Stimulated activated CD4-positive, alpha-beta T cell treated with anti-CD3 and anti-CD28 coated beads, Interleukin-1b, Interleukin-23, amount 100 ng/mL, for 48 hours (primary cell): ENCODE data around the gene TP63.

Experiments
- DNase-seq: peaks from one replicate; pipeline ENCODE4 v3.0.0-alpha.2; 2020

TP63 gene

DNA sequence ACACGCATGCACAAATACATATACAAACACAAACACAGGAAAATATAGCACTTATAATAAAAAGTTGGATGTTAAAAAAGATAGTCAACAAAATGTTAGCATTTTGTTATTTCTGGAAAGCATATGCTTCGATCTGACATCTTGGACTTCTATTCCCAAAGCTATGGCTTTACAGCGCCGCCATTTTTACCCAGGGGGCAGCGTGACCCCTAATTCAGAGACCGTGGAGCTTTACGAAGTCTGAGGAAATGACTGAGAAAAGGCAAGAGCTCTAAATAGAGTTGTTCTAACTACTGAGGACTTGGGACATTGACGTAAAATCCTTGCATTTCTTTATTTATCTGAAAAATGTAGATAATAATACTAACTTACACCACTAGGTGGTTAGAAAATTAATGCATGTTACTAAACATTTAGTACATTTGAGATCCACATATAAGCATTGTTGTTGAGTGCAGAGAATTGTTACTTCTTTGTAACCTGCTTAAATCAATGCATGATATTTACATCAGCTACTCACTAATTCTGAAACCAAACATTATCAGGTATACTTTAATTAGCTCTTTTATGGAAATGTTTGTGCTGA, 155.4 kb downstream of the TP63 start:
- no peak for DNase-seq

DNA sequence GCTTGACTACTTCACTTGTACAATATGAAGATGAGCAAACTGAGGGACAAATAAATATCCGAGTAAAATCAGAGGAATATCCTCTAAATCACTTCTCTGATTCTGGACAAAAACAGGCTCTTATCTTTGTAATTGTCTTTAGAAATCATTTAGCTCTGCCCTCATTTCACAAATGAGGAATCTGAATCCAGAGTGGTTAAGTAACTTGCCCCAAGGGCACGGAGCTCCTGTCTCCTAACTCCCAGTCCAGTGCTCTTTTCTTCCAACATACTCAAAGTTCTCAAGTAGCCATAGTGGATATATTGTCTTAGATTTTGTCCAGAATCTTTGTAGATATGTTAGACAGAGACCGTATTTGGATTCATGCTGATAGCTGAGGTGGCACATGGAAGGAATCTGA, 156.0 kb downstream of the TP63 start:
- DNase-seq: no peak

DNA sequence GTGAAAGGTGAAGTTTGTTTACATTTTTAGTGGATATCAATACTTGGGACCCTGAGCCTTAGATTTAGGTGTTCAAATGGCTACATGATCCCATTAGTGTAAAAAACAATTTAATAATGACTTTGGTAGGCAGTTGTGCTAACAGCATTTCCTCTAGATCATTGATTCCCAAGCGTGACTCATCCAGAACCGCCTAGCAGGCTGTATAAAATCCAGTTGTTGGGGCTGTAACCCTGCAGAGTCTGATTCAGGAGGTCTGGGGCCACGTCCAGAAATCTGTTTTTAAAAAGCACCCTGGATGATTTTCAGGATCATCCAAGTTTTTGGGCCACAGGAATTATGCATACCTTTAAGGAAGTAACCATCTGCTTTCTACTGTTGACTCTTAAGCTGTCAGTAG, 156.4 kb downstream of the TP63 start:
- no peak for DNase-seq

DNA sequence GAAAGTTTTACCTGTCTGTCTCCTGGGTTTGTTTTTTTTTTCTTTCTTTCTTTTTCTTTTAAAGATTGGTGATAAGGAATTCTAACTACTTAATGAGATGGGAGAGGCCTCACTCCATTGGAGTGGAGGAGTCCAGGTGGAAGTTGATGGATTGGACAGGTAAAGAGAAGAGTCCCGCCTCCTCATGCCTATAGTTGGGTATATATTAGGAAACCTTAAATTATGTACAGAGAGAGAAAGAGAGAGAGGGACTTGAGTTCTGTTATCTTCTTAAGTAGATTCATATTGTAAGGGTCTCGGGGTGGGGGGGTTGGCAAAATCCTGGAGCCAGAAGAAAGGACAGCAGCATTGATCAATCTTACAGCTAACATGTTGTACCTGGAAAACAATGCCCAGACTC, 158.2 kb downstream of the TP63 start:
- DNase-seq: no peak

DNA sequence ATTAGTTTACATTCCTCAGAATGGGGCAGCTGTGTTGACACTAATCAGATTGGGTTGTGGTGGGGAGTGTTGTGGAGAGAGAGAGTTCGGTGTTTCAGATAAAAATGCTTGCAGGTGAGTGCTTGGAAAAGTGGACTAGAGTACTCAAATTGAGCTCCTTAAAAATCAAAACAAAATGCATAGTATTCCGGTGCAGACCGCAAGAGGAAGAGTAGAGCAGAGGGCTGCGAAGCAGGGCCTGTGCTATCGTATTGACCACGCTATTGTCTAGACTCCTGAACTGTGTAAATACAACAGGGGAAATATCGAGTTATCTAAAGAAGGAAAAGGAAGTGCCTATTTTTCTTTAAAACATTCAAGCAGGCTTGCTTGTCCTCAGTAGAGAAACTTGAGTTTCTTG, 159.5 kb downstream of the TP63 start:
- no peak for DNase-seq

DNA sequence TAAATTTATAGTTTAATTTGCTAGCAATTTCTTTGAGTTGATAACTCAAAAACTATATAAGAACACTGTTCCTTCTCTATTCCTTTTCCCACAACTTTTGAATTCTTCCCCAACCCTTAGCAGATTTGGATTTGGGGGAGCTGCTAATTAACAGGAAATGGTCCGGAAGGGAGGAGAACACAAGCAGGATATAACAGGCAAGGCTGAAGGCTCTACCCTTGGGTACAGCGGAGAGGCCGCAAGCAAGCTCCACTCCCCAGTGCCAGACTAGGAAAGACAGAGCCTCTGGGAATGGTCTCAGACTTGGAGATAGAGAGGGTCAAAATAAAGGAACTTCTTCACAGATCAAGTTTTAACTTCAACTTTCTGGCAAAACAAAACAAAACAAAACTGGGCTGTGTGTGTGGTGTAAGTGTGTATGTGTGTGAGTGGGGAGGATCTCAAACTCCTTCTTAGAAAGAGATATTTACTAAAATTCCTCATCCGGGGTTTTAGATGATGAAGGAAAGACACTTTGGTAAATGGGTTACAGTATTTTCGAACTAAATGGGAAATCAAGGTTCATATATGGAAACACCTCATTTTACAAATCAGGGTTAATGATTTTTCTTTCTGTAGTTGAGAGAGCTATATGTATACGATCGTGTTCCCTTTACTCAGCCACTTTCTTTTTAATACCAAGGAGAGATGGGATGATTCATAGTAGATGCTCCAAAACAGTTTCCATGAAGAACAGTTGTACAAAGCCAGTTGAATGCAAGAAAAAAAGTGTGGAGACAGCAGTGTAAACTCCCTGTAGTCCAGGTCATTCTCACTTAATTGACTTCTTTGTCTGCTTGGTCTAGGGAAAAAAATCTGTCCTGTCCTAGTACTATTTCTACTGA, 161.1 kb downstream of the TP63 start:
- no peak for DNase-seq

DNA sequence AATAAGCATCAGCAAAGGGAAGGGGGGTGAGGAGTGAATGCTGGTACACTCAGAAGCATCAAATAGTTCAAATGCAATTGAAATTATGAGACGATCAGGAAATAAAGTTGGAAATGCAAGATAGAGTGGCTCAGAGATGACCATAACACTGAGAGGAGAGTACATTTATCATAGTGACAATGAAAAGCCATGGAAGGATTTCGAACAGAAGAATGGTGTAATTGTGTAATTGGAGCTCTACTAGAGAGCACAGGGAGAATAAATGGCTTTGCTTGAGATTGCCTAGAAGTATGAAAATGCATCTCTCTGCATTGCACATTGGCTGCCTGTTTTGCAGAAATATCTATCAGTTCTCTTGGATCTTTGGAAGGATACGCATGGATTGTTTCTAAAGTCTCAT, 163.3 kb downstream of the TP63 start:
- no peak for DNase-seq

DNA sequence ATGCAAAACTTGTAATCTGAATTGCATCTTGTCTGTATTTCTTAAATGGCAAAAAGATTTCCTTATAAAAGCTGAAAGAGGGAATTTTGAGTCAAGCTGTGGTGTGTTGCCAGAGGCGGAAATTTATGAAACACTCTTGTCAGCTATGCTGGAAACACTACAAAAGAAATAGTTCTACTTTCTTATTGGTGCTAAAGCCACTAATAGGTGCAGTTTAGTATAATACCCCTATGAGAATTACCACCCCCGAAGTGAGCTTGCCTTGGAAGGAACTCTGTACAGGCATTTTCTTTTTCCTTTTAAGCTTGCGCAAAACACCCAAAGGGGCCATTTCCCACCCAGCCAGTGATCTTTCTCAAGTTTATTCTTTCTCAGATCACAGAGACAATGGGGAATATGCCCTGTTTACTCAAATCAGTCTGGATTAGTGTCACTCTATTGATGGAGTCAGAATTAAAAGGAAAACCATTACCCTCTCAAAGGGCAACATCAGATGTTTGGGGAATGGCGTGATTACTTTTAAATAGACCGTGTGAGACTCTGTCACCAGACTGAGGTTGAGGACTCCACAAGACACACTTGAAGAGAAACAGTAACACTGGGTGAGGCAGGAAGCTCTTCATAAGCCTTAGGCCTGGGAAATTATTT, 166.0 kb downstream of the TP63 start:
- DNase-seq: no peak

DNA sequence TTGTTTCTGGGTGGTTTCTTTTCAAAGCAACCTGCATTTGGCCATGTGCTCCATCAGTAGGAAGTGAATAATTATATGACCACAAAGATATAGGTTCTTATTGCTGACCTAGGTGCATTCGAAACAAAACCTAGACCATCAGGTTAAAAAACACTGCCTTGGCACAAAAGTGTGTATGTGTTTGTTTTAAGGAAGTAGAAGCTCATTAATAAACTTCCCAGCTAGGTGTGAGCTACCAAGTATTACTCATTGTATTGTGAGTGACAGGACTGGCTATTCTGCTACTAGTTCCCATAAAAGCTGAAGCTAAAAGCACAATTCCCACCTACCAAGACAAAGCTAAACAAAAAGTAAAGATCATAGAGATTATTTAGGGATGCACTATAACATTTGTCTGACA, 168.2 kb downstream of the TP63 start:
- DNase-seq: no peak

DNA sequence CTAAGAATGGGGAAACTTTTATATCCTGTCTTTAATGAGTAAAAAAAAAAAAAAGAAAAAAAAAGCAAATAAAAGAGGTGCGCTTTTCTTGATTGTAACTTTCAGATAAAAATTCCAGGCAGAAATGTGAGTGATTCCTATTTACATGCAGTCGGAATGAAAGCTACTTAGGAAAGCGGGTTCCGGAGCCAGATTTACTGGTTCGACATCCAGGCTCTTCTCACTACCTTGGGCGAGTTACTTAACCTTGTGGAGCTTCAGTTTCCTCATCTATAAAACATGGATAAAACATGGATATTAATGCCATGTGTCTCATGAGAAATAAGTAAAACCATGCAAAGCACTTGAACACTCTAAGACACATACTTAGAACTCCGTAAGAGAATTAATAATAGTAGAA, 169.2 kb downstream of the TP63 start:
- DNase-seq: no peak

DNA sequence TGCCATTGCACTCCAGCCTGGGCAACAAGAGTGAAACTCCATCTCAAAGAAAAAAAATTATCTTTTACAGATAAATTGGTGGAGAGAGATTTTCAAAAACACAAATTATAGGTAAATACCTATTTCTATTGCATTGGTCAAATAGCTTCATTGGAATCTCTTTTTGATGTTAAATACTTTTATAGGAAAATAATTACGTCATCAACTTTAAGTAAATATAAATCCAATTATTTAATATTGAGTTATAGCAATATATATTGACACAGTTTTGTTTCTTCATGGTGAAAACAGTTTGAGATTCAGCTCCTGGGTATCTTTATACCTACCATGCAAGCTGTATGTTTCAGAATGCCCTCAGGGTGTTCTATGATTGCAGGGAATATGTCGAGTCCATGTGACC, 172.1 kb downstream of the TP63 start:
- DNase-seq: no peak

DNA sequence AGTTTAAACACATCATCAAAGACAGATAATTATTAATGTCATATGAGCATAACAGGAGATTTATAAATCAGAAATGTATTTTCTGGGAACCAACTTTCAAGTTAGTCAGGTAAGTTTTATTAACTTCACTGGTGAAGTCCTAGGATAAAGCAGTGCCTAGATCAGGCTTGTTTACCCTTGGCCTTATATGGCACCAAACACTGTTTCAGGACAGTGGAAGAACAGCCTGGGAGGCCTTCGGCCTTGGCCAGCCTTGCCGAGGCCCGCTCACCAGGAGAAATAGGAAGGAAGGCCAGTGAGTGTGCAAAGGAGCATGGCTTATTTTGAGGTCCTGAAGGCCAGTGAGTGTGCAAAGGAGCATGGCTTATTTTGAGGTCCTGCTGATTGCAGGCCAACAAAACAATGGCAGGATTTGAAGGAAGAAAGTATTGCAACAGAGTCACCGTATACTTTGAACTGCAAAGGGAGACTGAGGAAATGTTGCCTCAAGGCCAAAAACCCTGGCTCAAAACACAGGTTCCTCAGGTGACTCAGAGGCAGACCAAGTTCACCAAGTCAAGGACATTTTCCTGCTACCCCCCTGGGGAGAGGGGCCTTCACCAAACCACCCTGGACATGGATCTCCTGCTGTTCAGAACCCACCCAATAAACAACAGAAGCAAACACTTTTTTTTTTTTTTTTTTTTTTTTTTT, 174.3 kb downstream of the TP63 start:
- no peak for DNase-seq

DNA sequence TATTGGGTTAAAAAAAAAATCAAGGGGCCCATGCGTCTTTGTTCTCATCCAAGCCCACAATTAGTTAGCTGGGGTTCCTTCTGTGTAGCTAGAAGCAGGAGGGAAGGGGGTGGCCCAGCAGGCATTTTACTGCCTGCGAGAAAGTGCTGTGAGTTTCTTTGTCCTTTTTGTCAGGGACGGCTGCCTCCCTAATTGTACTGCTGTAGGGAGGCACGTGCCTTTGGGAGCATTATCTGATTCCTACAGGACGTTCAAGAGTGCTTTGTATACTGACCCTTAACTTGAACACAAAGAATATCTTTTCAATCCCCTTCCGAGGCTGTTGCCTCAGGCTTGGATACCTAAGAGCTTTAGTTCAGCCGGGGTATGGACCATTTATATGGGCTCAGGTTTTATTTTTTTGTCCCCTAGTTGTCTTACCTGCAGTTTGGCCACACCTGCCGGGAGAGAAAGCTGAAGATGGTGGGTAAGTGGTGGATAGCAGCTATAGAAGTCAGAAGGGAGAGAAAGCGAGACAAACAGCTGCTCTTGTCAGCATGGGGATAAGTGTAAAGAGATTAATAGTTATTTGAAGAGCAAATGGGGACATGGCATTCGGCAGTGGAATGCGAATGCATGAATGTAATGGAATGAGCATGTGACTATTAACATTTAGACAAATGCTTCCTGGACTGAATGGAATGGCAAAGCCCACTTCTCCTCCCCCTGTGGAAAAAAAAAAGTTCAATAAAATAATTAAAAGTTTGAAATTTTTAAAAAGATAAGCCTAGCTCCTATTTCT, 175.2 kb downstream of the TP63 start:
- DNase-seq: no peak

DNA sequence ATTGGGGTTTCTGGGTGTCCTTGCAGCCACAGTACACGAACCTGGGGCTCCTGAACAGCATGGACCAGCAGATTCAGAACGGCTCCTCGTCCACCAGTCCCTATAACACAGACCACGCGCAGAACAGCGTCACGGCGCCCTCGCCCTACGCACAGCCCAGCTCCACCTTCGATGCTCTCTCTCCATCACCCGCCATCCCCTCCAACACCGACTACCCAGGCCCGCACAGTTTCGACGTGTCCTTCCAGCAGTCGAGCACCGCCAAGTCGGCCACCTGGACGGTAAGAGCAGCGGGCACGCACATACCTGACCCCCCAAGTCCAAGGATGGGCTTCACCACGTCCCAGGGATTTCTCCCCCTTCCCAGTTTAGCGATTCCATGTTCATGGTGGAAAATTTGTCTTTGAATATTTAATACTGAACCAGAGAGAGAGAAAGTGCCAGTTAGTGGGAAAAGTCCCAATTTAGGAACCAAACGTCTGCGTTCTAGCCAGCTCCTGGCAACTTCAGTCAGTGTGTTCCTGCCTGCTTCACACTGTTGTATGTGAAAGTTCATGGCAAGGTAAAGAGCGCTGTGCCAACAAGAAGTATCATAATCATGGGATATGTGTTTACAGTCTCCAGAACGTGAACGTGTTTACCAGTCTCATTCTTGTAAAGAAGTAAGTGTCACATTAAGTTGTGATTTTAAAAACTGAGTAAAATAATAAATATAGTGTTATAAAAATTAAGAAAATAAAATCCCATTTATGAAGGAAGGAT, 177.2 kb downstream of the TP63 start:
- DNase-seq: no peak

DNA sequence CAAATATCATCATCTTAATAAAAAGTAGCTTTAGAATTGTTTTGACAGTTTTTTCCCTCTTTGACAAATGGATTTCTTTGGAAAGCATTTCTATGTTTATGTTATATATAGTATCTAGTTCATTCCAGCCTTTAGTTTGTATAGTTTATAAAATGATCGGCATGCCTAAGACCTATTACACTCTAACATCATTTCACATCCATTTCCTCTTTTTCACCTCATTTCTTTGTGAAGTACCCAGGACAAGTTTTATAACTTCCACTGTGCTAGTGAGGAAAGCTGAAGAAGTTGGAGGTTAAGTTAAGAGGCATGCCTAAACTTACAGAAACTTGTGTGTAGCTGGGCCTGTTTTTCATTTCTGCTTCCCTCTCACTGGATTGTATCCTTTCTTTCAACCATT, 178.4 kb downstream of the TP63 start:
- DNase-seq: no peak

DNA sequence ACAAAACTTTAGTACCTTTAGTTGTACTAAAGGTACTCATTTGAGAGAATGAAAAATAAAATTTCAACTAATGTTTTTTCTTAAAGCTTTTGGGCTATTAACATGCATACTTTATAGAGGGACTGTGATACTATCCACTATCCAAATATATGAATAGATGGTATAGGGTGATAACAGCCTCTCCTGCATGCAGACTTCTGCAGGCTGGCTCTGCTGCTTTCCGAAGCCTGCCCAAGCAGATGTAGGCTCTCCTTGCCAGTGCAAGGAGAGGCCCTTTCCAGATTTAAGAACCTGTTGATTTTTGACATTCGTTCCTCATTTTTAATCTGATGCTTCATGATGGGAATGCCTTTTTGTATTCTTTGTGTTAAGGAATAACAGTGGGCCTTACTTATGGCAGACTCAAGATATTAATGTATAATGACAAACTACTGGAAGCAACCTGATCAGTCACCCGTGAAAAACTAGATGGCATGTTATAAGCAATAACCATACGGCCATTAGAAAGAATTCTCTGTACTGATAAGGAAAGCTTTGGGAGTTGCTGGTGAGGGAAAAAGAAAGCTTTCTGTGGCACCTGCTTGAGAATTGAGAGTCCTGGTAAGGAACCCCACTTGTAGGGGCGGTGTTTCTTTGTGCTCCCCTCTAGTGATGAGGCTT, 181.7 kb downstream of the TP63 start:
- no peak for DNase-seq

DNA sequence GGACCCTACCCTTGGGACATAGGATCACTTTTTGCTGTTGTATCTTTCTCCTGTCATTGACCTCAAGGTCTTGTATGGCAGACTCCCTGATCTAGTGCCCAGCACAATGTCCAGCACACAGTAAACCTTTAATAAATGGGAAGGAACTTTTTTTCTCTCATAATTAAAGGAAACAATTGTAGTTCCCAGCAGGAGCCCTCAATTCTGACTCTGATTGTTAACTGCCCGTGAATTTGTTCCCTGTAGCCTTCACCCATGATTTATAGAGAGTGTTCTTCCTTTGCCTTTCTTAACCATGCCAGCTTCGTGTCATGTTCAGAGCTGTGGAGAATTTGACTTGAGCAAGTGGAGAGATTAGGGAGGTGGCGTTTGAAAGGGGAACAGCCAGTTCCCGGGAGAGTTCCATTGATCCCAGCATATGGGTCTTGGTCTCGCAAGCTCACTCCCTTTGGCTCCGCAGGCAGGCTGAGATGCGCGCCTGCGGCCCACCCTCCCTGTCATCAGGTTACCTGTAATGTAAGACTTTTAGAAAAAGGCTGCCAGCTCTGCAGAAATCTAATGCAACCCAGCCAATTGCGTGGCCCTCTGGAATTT, 182.6 kb downstream of the TP63 start:
- DNase-seq: no peak

DNA sequence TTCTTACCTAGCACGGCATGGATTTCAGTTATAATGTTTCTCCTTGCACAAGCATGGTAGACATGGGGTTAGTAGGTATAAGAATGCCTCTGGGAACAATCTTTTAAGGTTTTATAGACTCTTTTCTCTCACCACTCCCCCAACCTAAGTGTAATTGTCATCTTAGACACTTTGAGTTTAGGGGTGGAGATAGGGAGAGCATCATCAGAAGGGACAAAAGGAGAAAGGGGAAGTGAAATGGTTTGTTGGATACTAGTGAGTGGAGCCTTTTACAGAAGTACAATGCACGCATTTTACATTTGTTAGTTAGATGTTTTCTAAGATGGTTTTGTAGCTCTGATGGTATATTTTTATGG, 189.2 kb downstream of the TP63 start:
- no peak for DNase-seq

DNA sequence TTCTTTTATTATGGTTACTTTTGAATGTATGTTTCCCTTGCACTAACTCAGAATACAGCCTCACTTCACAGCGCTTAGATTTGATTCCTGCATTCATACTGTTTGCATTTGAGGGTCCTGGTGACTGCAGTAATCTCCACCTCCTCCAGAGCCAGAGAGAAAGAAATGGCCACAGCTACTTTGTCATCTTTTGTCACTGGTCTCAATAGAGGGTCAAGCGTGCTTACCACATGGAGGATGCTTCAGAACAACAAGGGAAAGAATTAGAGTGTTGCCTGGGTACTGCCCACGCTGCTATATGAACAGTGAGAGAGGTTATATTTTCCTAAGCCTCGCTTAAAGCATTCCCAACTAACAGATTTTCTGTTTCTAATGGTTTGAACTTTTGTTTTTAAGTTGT, 190.1 kb downstream of the TP63 start:
- DNase-seq: no peak

DNA sequence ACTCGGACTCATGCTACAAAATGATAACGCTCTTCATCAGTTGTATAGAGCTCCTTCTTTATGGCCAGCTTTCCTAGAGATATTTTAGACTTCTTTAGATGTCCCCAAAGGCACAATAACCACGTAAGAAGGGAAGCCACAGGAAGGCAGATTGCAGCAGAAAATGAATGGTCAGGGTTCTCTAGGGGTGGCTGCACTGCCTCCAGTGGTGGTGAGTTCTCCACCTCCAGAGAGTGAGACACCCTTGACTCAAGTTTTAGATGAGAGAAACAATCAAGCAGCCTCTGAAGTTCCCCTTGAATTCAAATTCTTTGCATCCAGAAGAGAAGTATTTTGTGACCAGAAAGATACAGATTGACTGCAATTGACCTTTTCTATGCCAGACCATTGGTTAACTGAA, 191.5 kb downstream of the TP63 start:
- no peak for DNase-seq

DNA sequence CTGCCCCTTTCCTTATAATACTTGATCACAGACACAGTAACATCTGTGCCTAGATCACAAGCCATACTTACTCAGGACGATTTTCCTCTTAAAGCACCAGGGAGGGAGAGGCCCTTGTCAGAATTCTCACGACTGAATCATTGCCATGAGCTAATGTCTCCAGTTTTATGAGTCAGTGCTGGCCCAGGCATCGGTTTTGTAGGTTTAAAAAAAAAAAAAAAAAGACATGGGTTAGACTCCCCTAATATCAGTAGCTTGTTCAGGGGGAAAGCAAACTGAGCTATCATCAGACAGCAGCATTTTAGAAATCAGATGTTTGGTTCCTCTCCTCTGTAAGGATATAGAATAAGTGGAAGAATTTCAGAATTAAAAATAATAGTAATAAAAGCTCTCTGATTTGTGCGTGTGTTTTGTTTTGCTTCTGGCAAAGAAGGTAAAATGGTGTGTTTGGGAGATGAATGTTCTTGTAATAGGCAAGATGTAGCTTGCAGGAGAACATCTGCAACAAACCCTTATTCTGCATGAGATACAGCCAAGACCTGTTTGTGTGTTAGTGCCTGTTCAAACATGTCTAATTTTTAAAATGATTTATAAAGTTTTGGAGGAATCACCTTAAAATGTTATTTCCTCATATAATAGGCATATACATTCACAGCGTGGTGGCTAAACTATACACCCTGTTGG, 193.6 kb downstream of the TP63 start:
- no peak for DNase-seq
